Ovary (tissue), 9 donors: Measurements from ENCODE around the gene CADM4. TPM values are rescaled to one million over a fixed set of nuclear protein-coding genes. Genes with fewer than 3 reads are reported as not detected.
"Not testable (repeated sequence)": the region's sequence is repeated elsewhere in the genome, so short reads cannot be mapped to it uniquely, and the experiment has no call there.

ENCODE experiments used
- DNase-seq, 5 donors: peaks; one replicate each; pipeline ENCODE4 v3.0.0-alpha.2; 2019 to 2020
- H3K27ac ChIP-seq, 2 donors: fragments of 200-600 bp; one replicate each; pipeline versions ENCODE4 v1.5.1 to v1.8.0; 2019 to 2022
- H3K27me3 ChIP-seq: fragments of 200-600 bp; one replicate; pipeline ENCODE4 v1.8.0; 2022
- H3K36me3 ChIP-seq: fragments of 200-600 bp; sonication (generic); one replicate; pipeline ENCODE4 v1.5.1; 2019
- H3K4me1 ChIP-seq: one replicate; pipeline ENCODE4 v1.8.1; 2013; ENCODE audit warnings: mild to moderate bottlenecking, moderate library complexity; ENCODE audit not compliant: insufficient read depth
- H3K4me3 ChIP-seq: fragments of 200-600 bp; sonication (generic); one replicate; pipeline ENCODE4 v1.5.1; 2017
- H3K9me3 ChIP-seq, 2 donors: fragments of 200-600 bp in 1 of 2; sonication (generic) in 1 of 2; one replicate each; pipeline versions ENCODE4 v1.5.1 to v1.8.1; 2013 to 2019; ENCODE audit warnings: mild to moderate bottlenecking in 1 of 2, moderate library complexity in 1 of 2
- CTCF ChIP-seq, 3 donors: fragments of 450-650 bp in 2 of 3; fragments of 200-600 bp in 1 of 3; IDR thresholded peaks; one replicate each; pipeline versions ENCODE4 v1.5.1 to v1.8.0; 2016 to 2022; ENCODE audit warnings: antibody characterized with exemption in 3 of 3, mild to moderate bottlenecking in 1 of 3
- EP300 ChIP-seq: sonication (generic); formaldehyde crosslinking; IDR thresholded peaks from one replicate; pipeline ENCODE4 v1.6.1; 2017; ENCODE audit warnings: antibody characterized with exemption
- POLR2A ChIP-seq: fragments of 450-650 bp; IDR thresholded peaks from one replicate; pipeline ENCODE4 v1.6.1; 2017; ENCODE audit warnings: antibody characterized with exemption, mild to moderate bottlenecking, moderate library complexity
- WGBS, 3 donors: extraction: QIAGEN DNeasy Blood & Tissue Kit in 1 of 3; methylation state at CpG; one replicate each; pipeline versions ENCODE4 v1.1.5 to v1.1.7; 2013 to 2017; 5-methylcytosine and 5-hydroxymethylcytosine counted together
- intact Hi-C, 4 donors: fragments of 100-400 bp; cut with DNase I; formaldehyde crosslinking; loops; one replicate each; pipeline versions ENCODE4 v1.11.0 to v1.15.1; 2022 to 2023
- polyA plus RNA-seq, 2 donors: library from polyadenylated mRNA; stranded (reverse); fragments of 200-250 nt in 1 of 2; fragments of 350-450 nt in 1 of 2; fragmentation: Illumina TruSeq in 1 of 2; extraction: RNeasy Lipid Tissue Mini Kit (QIAGEN cat#74804) in 1 of 2; gene quantifications; one replicate each; pipeline ENCODE4 v1.2.3, GENCODE V29; 2013 to 2014
- total RNA-seq, 7 donors: library from RNA; depleted of rRNA in 2 of 7; stranded (reverse); fragments of >200 nt in 2 of 7; fragmentation: NEBNext Ultra II Directional in 3 of 7; extraction: Animal tissue kit (Norgen Biotek cat#: 25700) in 3 of 7; gene quantifications; one replicate each; pipeline versions ENCODE4 v1.1.0 to v1.2.4, GENCODE V29; 2016 to 2023
- donor health status: DM: no; HTN: no; CAD: no; lungs with moderate emphysema.
- donor health status: DM: no; HTN: no; CAD: no.
- donor health status: Bipolar disorder and iron deficiency.
- donor health status: DM: yes; HTN: yes; CAD: no.
- donor health status: DM: no; HTN: no; CAD: no.
- donor health status: DM: yes; HTN: yes; CAD: no.

The CADM4 gene
- total and polyA plus RNA-seq, 9 donors: 6.2 to 24.3 (median 11.3) TPM

- intact Hi-C loops: no loop called here
- TF ChIP-seq POLR2A (no peak), CTCF (IDR thresholded peaks at IDR 0.05) (no peak), EP300 (no peak)
- Histone ChIP-seq H3K9me3 (no peaks in the 10 kb centered on the region), H3K27me3 (no peaks in the 10 kb centered on the region), H3K36me3 (no peaks in the 10 kb centered on the region), H3K4me1 (peaks cover 6% of the 10 kb centered on the region), H3K27ac (peak overlapping the region in 1 of 2 donors; percentile 69), H3K4me3 (peak overlapping the region; percentile 61)
- no peak for DNase-seq
- 10 to 15% (median 14%) methylated on average over 15 to 18 of the region's 18 CpGs for WGBS, 3 donors
These were observed 593 bp downstream of the CADM4 start for GRCh38 chr19:43638995-43639518.

GRCh38 chr19:43638214-43638994 is 1.2 kb downstream of the CADM4 start:
- TF ChIP-seq CTCF (IDR thresholded peaks at IDR 0.05): no peak
- TF ChIP-seq EP300: no peak
- no peak for TF ChIP-seq POLR2A
- DNase-seq: no peak
- no peaks in the 10 kb centered on the region for H3K36me3 ChIP-seq
- intact Hi-C loops: no loop called here
- peaks cover 6% of the 10 kb centered on the region for H3K4me1 ChIP-seq
- no peak overlapping the region for H3K27ac ChIP-seq
- no peaks in the 10 kb centered on the region for H3K9me3 ChIP-seq
- 66 to 80% (median 77%) methylated on average over 13 of the region's 13 CpGs for WGBS, 3 donors
- no peak overlapping the region for H3K4me3 ChIP-seq
- H3K27me3 ChIP-seq: no peaks in the 10 kb centered on the region

GRCh38 chr19:43636121-43636683 is 3.4 kb downstream of the CADM4 start:
- Histone ChIP-seq H3K9me3 (no peaks in the 10 kb centered on the region), H3K4me1 (peaks cover 6% of the 10 kb centered on the region), H3K4me3 (no peak overlapping the region), H3K27me3 (no peaks in the 10 kb centered on the region), H3K36me3 (no peaks in the 10 kb centered on the region), H3K27ac (no peak overlapping the region)
- TF ChIP-seq POLR2A: no peak
- TF ChIP-seq CTCF (IDR thresholded peaks at IDR 0.05): no peak
- TF ChIP-seq EP300: no peak
- intact Hi-C loops: no loop called here
- no peak for DNase-seq
- WGBS, 3 donors: 78 to 82% (median 78%) methylated on average over 14 of the region's 14 CpGs

GRCh38 chr19:43635561-43635940 is 4.1 kb downstream of the CADM4 start:
- intact Hi-C loops, H3K4me1 ChIP-seq, H3K36me3 ChIP-seq, H3K9me3 ChIP-seq, H3K27ac ChIP-seq, DNase-seq, H3K27me3 ChIP-seq, H3K4me3 ChIP-seq: not testable (repeated sequence)
- WGBS, 3 donors: 4 to 17% (median 14%) methylated on average over 2 of the region's 2 CpGs
